H1 (cell line): ENCODE results near the gene GAK. TPM values are rescaled to one million over a fixed set of nuclear protein-coding genes. Genes with fewer than 3 reads are reported as not detected.

Source experiments
- CTCF ChIA-PET: fragments of 300-600 bp; sonication (Branson Sonifier 250); formaldehyde crosslinking; loops from one replicate; lab custom pipeline; 2021; ENCODE audit not compliant: partially characterized antibody; lab: Charles Lee
- POLR2A ChIA-PET: fragments of 300-600 bp; sonication (Branson Sonifier 250); formaldehyde crosslinking; loops from one replicate; lab custom pipeline; 2021; ENCODE audit warnings: inconsistent platforms; ENCODE audit not compliant: partially characterized antibody; lab: Charles Lee
- DNase-seq, 2 experiments: peaks; one replicate each; pipeline versions ENCODE4 v3.0.0 to v3.0.0-alpha.2; 2010 to 2022; ENCODE audit warnings: low spot score in 2 of 2, low read depth in 1 of 2, mixed read lengths in 1 of 2
- FAIRE-seq: peaks from 2 replicates; lab custom pipeline; 2011; peaks lifted over from hg19 to GRCh38; lab: Jason Lieb, UNC
- H2AFZ ChIP-seq: 2 replicates; pipeline ENCODE4 v1.8.1; 2012; ENCODE audit warnings: low read length, inconsistent platforms
- H2AK5ac ChIP-seq: 2 replicates; pipeline ENCODE4 v1.6.1; 2013; ENCODE audit warnings: low read depth, low read length
- H2BK120ac ChIP-seq: replicated peaks from 2 replicates; pipeline ENCODE3; 2013; ENCODE audit warnings: low read depth, low read length, inconsistent platforms
- H2BK12ac ChIP-seq: 2 replicates; pipeline ENCODE4 v1.6.1; 2013; ENCODE audit warnings: low read depth, low read length
- H2BK15ac ChIP-seq: 2 replicates; pipeline ENCODE4 v1.6.1; 2013; ENCODE audit warnings: low read length
- H2BK20ac ChIP-seq: 2 replicates; pipeline ENCODE4 v1.6.1; 2013; ENCODE audit warnings: low read length
- H2BK5ac ChIP-seq: 2 replicates; pipeline ENCODE4 v1.6.1; 2013; ENCODE audit warnings: low read depth, low read length
- H3K14ac ChIP-seq: 2 replicates; pipeline ENCODE4 v1.6.1; 2013; ENCODE audit warnings: inconsistent platforms; ENCODE audit not compliant: insufficient read length
- H3K18ac ChIP-seq: 2 replicates; pipeline ENCODE4 v1.6.1; 2013; ENCODE audit warnings: low read length; ENCODE audit errors: extremely low read depth
- H3K23ac ChIP-seq: 2 replicates; pipeline ENCODE4 v1.6.1; 2013; ENCODE audit warnings: inconsistent platforms; ENCODE audit not compliant: insufficient read length
- H3K23me2 ChIP-seq: 2 replicates; pipeline ENCODE4 v1.6.1; 2013; ENCODE audit warnings: low read depth, low read length
- H3K27ac ChIP-seq: 2 replicates; pipeline ENCODE4 v1.6.1; 2011; ENCODE audit warnings: low read depth, low read length, inconsistent platforms
- H3K27me3 ChIP-seq, 4 experiments: replicated peaks in 1 of 4; 1 replicate in 1 of 4; 2 replicates in 3 of 4; pipeline versions ENCODE4 v1.6.1 to v1.8.1; 2011 to 2013; ENCODE audit warnings: low read length in 3 of 4, mild to moderate bottlenecking in 3 of 4, inconsistent platforms in 2 of 4, mixed read lengths in 2 of 4, moderate library complexity in 1 of 4; ENCODE audit not compliant: control insufficient read depth in 3 of 4, insufficient read depth in 3 of 4; ENCODE audit errors: extremely low read depth in 1 of 4
- H3K36me3 ChIP-seq, 4 experiments: 2 replicates each; pipeline versions ENCODE4 v1.6.1 to v1.8.1; 2011 to 2013; ENCODE audit warnings: mild to moderate bottlenecking in 4 of 4, low read length in 3 of 4, moderate library complexity in 2 of 4, control low read depth in 1 of 4, inconsistent platforms in 1 of 4; ENCODE audit not compliant: insufficient read depth in 4 of 4, control insufficient read depth in 2 of 4
- H3K4ac ChIP-seq: replicated peaks from 2 replicates; pipeline ENCODE3; 2013; ENCODE audit warnings: low read length, low read depth, mixed read lengths, inconsistent platforms; ENCODE audit not compliant: insufficient read length
- H3K4me1 ChIP-seq, 4 experiments: replicated peaks in 1 of 4; 1 replicate in 1 of 4; 2 replicates in 3 of 4; pipeline versions ENCODE4 v1.6.1 to v1.8.1; 2011 to 2013; ENCODE audit warnings: low read length in 3 of 4, inconsistent platforms in 2 of 4, mixed read lengths in 1 of 4; ENCODE audit not compliant: insufficient read depth in 4 of 4, control insufficient read depth in 3 of 4
- H3K4me2 ChIP-seq, 2 experiments: 2 replicates each; pipeline versions ENCODE4 v1.6.1 to v1.8.1; 2011 to 2013; ENCODE audit warnings: low read depth in 2 of 2, low read length in 2 of 2, control low read depth in 1 of 2, inconsistent platforms in 1 of 2, mild to moderate bottlenecking in 1 of 2; ENCODE audit not compliant: insufficient read depth in 1 of 2
- H3K4me3 ChIP-seq, 4 experiments: fragments of 200-600, 300-600 bp in 1 of 4; sonication (generic), shearing (Covaris generic), sonication (Bioruptor Twin) in 1 of 4; 2 replicates each; pipeline versions ENCODE4 v1.5.1 to v1.8.1; 2011 to 2016; ENCODE audit warnings: low read length in 4 of 4, low read depth in 3 of 4, control low read depth in 2 of 4, inconsistent platforms in 2 of 4, mild to moderate bottlenecking in 2 of 4, mixed read lengths in 1 of 4, moderate library complexity in 1 of 4; ENCODE audit not compliant: insufficient read depth in 2 of 4; ENCODE audit errors: extremely low read depth in 1 of 4
- H3K56ac ChIP-seq: replicated peaks from 2 replicates; pipeline ENCODE3; 2013; ENCODE audit warnings: low read depth, mild to moderate bottlenecking, mixed read lengths, low read length, inconsistent platforms; ENCODE audit not compliant: insufficient read length
- H3K79me1 ChIP-seq: 2 replicates; pipeline ENCODE4 v1.6.1; 2013; ENCODE audit warnings: low read depth, low read length, control low read depth
- H3K79me2 ChIP-seq, 2 experiments: 2 replicates each; pipeline versions ENCODE4 v1.6.1 to v1.8.1; 2012 to 2013; ENCODE audit warnings: low read length in 2 of 2, mild to moderate bottlenecking in 2 of 2, inconsistent platforms in 1 of 2; ENCODE audit not compliant: insufficient read depth in 2 of 2, control insufficient read depth in 1 of 2
- H3K9ac ChIP-seq, 4 experiments: replicated peaks in 1 of 4; 1 replicate in 1 of 4; 2 replicates in 3 of 4; pipeline versions ENCODE4 v1.6.1 to v1.8.1; 2011 to 2013; ENCODE audit warnings: low read depth in 3 of 4, low read length in 3 of 4, control low read depth in 2 of 4, mild to moderate bottlenecking in 2 of 4, moderate library complexity in 2 of 4, inconsistent platforms in 1 of 4; ENCODE audit errors: extremely low read depth in 1 of 4
- H3K9me3 ChIP-seq, 2 experiments: 2 replicates each; pipeline versions ENCODE4 v1.6.1 to v1.8.1; 2012 to 2013; ENCODE audit warnings: mild to moderate bottlenecking in 2 of 2, moderate library complexity in 2 of 2, control low read depth in 1 of 2, inconsistent platforms in 1 of 2, low read depth in 1 of 2, low read length in 1 of 2, mixed read lengths in 1 of 2; ENCODE audit not compliant: insufficient read depth in 2 of 2
- H4K20me1 ChIP-seq, 2 experiments: replicated peaks in 1 of 2; 2 replicates each; pipeline versions ENCODE3 to v1.8.1; 2011 to 2013; ENCODE audit warnings: inconsistent platforms in 2 of 2, low read length in 2 of 2, mild to moderate bottlenecking in 1 of 2; ENCODE audit not compliant: insufficient read depth in 2 of 2, control insufficient read depth in 1 of 2
- H4K5ac ChIP-seq: 2 replicates; pipeline ENCODE4 v1.6.1; 2013; ENCODE audit warnings: low read length, low read depth, mixed read lengths, inconsistent platforms; ENCODE audit not compliant: insufficient read length
- H4K8ac ChIP-seq: 2 replicates; pipeline ENCODE4 v1.8.0; 2013; ENCODE audit warnings: mild to moderate bottlenecking, moderate library complexity, low read length, inconsistent platforms; ENCODE audit not compliant: insufficient read depth; ENCODE audit errors: extremely low read depth
- H4K91ac ChIP-seq: replicated peaks from 2 replicates; pipeline ENCODE3; 2013; ENCODE audit warnings: low read length, mixed read lengths, inconsistent platforms; ENCODE audit not compliant: insufficient read length
- BRCA1 ChIP-seq: IDR thresholded peaks from 2 replicates; pipeline ENCODE4 v1.6.1; 2012; ENCODE audit warnings: low read depth, low read length, improper control_type of control experiment
- CBX8 ChIP-seq: fragments of 300-800, 300-1000 bp; sonication (generic); IDR thresholded peaks from 2 replicates; pipeline ENCODE4 v1.7.1; 2016; ENCODE audit warnings: low read depth, low read length, borderline replicate concordance
- CREB1 ChIP-seq: IDR thresholded peaks from 2 replicates; pipeline ENCODE4 v1.6.1; 2012; ENCODE audit warnings: inconsistent platforms
- CTBP2 ChIP-seq: IDR thresholded peaks from 2 replicates; pipeline ENCODE4 v1.7.0; 2011; ENCODE audit warnings: borderline replicate concordance, mild to moderate bottlenecking, moderate library complexity, mixed read lengths, low read length; ENCODE audit not compliant: insufficient read depth, insufficient read length
- FOSL1 ChIP-seq: IDR thresholded peaks from 2 replicates; pipeline ENCODE4 v1.6.1; 2011; ENCODE audit warnings: mild to moderate bottlenecking, low read depth, low read length, moderate library complexity; ENCODE audit not compliant: insufficient read depth
- GTF2F1 ChIP-seq: IDR thresholded peaks from 2 replicates; pipeline ENCODE4 v1.6.1; 2012; ENCODE audit warnings: low read depth, low read length, improper control_type of control experiment, borderline replicate concordance
- KDM1A ChIP-seq: fragments of 200-600, 300-600 bp; sonication (generic); IDR thresholded peaks from 2 replicates; pipeline ENCODE4 v1.7.1; 2016; ENCODE audit warnings: mild to moderate bottlenecking, low read length, borderline replicate concordance
- KDM4A ChIP-seq: IDR thresholded peaks from one replicate; pipeline ENCODE4 v1.7.1; 2012; ENCODE audit warnings: low read depth, mild to moderate bottlenecking, moderate library complexity, low read length, inconsistent platforms; ENCODE audit not compliant: severe bottlenecking
- KDM5A ChIP-seq: fragments of 200-600 bp; IDR thresholded peaks from 2 replicates; pipeline ENCODE4 v1.7.1; 2012; ENCODE audit warnings: mild to moderate bottlenecking, low read length, inconsistent platforms, mixed read lengths
- SAP30 ChIP-seq: fragments of 300-600 bp; sonication (generic); IDR thresholded peaks from 2 replicates; pipeline ENCODE4 v1.7.1; 2012; ENCODE audit warnings: low read length, moderate library complexity, mild to moderate bottlenecking, inconsistent platforms; ENCODE audit not compliant: insufficient read depth, insufficient replicate concordance
- SIX5 ChIP-seq: IDR thresholded peaks from 2 replicates; pipeline ENCODE4 v1.6.1; 2011; ENCODE audit warnings: mild to moderate bottlenecking, low read depth, low read length
- SP2 ChIP-seq: IDR thresholded peaks from 2 replicates; pipeline ENCODE4 v1.6.1; 2012; ENCODE audit warnings: mild to moderate bottlenecking, low read length, inconsistent platforms
- WGBS, 2 experiments: shearing (Covaris generic) in 1 of 2; methylation state at CpG; one replicate each; pipeline versions ENCODE4 v1.1.6 to v1.1.7; 2013 to 2015; ENCODE audit warnings: low lambda C conversion rate in 2 of 2, mixed read lengths in 2 of 2, inconsistent platforms in 1 of 2, low coverage in 1 of 2, missing lambda C conversion rate in 1 of 2; ENCODE audit not compliant: insufficient replicate concordance in 2 of 2, insufficient coverage in 1 of 2, insufficient read length in 1 of 2; ENCODE audit errors: extremely low coverage in 1 of 2, missing lambda C conversion rate in 1 of 2; 5-methylcytosine and 5-hydroxymethylcytosine counted together
- polyA plus RNA-seq, 7 experiments: library from polyadenylated mRNA; depleted of rRNA in 3 of 7; stranded (reverse) in 5 of 7; unstranded in 2 of 7; fragments of >200 nt in 5 of 7; fragments of 200-250 nt in 2 of 7; gene quantifications; 1 replicate in 5 of 7; 2 replicates in 1 of 7; 4 replicates in 1 of 7; pipeline versions ENCODE4 v1.2.1 to v1.2.3, GENCODE V29; 2011 to 2013; ENCODE audit warnings: missing spikeins in 2 of 7, mixed read lengths in 2 of 7
- total RNA-seq: library from RNA; stranded (reverse); fragmentation: NEBNext Ultra II Directional; extraction: Animal tissue kit (Norgen Biotek cat#: 25700); gene quantifications from 2 replicates; pipeline ENCODE4 v1.2.1, GENCODE V29; 2021
- TF ChIP-seq, protein P1 (sequence below): IDR thresholded peaks from 2 replicates; pipeline ENCODE4 v1.6.1; 2011; ENCODE audit warnings: low read length, improper control_type of control experiment

The GAK gene
- total and polyA plus RNA-seq, 2 of the 8 experiments (the other 6 are each of a cell fraction or from before 2014, with no cell fraction given), result 31.5 to 70.8 TPM

GRCh38 chr4:855880-856224 is 76.3 kb downstream of the GAK start:
- H4K20me1 ChIP-seq, result peaks cover 0 to 5% of the 10 kb centered on the region in 2 experiments
- H3K56ac ChIP-seq, result no peak overlapping the region
- no peaks in the 10 kb centered on the region for H3K23me2 ChIP-seq
- H2BK5ac ChIP-seq, result 0 out of 2 replicates have a peak overlapping the region, but pooled peaks have one; percentile 24
- H3K4me2 ChIP-seq, result no peak overlapping the region
- DNase-seq (no peak), FAIRE-seq (no peak)
- H3K27me3 ChIP-seq, result no peaks in the 10 kb centered on the region
- no peak overlapping the region for H3K14ac ChIP-seq
- WGBS, 2 experiments, result 71% methylated on average over 1 of the region's 1 CpG; no CpG with 5 or more reads in 1 of the 2 experiments
- H3K27ac ChIP-seq, result no peak overlapping the region
- H4K8ac ChIP-seq, result no peak overlapping the region
- H2BK15ac ChIP-seq, result no peak overlapping the region
- no peak overlapping the region for H3K9ac ChIP-seq
- no peak overlapping the region for H2BK120ac ChIP-seq
- POLR2A ChIA-PET, result interaction anchor here (0.7 to 1.2 kb wide), 3 partner anchors 30 to 176 kb away, joined by 3 to 5 read pairs (median 4); no protein-coding TSS in a partner anchor
- H3K4me3 ChIP-seq, result no peak overlapping the region
- H2AK5ac ChIP-seq, result no peak overlapping the region
- no peaks in the 10 kb centered on the region for H3K79me1 ChIP-seq
- no peak overlapping the region for H2BK20ac ChIP-seq
- no peak overlapping the region for H4K91ac ChIP-seq
- no peaks in the 10 kb centered on the region for H3K4me1 ChIP-seq
- H2AFZ ChIP-seq, result no peak overlapping the region
- H4K5ac ChIP-seq, result no peak overlapping the region
- H3K79me2 ChIP-seq, result no peaks in the 10 kb centered on the region
- H2BK12ac ChIP-seq, result no peak overlapping the region
- H3K18ac ChIP-seq, result no peak overlapping the region
- CTCF ChIA-PET, result interaction anchor here (1.1 to 2.8 kb wide), 3 partner anchors 10 to 113 kb away, joined by 4 to 10 read pairs (median 6); no protein-coding TSS in a partner anchor
- H3K9me3 ChIP-seq, result no peaks in the 10 kb centered on the region
- no peak overlapping the region for H3K4ac ChIP-seq
- no peak overlapping the region for H3K23ac ChIP-seq
- peaks cover 5 to 17% (median 12%) of the 10 kb centered on the region in 4 experiments; a peak in 6 of 8 replicates for H3K36me3 ChIP-seq
- TF ChIP-seq KDM4A (no peak), SP2 (no peak), SAP30 (no peak), KDM1A (no peak), KDM5A (no peak), BRCA1 (no peak), CTBP2 (no peak), CBX8 (no peak), SIX5 (no peak), GTF2F1 (no peak), CREB1 (no peak), FOSL1 (no peak)
- TF ChIP-seq, protein P1, sequence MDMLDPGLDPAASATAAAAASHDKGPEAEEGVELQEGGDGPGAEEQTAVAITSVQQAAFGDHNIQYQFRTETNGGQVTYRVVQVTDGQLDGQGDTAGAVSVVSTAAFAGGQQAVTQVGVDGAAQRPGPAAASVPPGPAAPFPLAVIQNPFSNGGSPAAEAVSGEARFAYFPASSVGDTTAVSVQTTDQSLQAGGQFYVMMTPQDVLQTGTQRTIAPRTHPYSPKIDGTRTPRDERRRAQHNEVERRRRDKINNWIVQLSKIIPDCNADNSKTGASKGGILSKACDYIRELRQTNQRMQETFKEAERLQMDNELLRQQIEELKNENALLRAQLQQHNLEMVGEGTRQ, result no peak
